GM10248 (cell line): Measurements from ENCODE around the gene NCOA3.

Source experiments
- CTCF ChIA-PET: fragments of 300-600 bp; sonication (Branson Sonifier 250); formaldehyde crosslinking; extraction: SDS; loops from one replicate; lab custom pipeline; 2021; ENCODE audit warnings: antibody characterized with exemption; lab: Yijun Ruan, JAX
- POLR2A ChIA-PET: fragments of 350-650 bp; sonication (Branson Sonifier 250); formaldehyde crosslinking; extraction: SDS; loops from one replicate; lab custom pipeline; 2020; ENCODE audit warnings: antibody characterized with exemption; lab: Yijun Ruan, JAX
- DNase-seq: peaks from one replicate; pipeline ENCODE4 v3.0.0; 2012; ENCODE audit errors: extremely low spot score
- TF ChIP-seq, protein P1 (sequence below): IDR thresholded peaks from 2 replicates; pipeline ENCODE4 v1.5.1; 2012; ENCODE audit warnings: mild to moderate bottlenecking, low read depth; ENCODE audit errors: extremely low read depth, missing control alignments, control extremely low read depth

NCOA3 gene

DNA sequence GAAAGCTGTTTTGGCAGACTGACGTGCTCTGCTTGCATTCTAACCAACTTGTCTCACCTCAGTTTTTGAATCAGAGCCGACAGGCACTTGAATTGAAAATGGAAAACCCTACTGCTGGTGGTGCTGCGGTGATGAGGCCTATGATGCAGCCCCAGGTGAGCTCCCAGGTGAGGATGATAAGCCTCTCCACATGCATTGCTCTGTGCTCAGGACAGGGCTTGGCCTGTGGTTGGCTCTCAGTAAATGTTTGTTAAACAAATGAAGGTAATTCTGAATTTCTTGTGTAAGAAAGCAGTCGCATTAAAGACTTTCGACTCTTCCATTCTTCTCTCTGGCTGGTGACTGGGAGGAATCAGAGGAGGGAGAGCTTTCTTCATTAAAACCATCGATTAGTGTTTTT is 147.3 kb downstream of the NCOA3 start:
- no peak for DNase-seq
- TF ChIP-seq, protein P1, sequence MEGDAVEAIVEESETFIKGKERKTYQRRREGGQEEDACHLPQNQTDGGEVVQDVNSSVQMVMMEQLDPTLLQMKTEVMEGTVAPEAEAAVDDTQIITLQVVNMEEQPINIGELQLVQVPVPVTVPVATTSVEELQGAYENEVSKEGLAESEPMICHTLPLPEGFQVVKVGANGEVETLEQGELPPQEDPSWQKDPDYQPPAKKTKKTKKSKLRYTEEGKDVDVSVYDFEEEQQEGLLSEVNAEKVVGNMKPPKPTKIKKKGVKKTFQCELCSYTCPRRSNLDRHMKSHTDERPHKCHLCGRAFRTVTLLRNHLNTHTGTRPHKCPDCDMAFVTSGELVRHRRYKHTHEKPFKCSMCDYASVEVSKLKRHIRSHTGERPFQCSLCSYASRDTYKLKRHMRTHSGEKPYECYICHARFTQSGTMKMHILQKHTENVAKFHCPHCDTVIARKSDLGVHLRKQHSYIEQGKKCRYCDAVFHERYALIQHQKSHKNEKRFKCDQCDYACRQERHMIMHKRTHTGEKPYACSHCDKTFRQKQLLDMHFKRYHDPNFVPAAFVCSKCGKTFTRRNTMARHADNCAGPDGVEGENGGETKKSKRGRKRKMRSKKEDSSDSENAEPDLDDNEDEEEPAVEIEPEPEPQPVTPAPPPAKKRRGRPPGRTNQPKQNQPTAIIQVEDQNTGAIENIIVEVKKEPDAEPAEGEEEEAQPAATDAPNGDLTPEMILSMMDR = no peak
- POLR2A ChIA-PET = no interaction called here
- CTCF ChIA-PET = interaction anchor here (1.5 to 4.4 kb wide), 2 partner anchors 7 to 14 kb away, joined by 4 to 23 read pairs; no protein-coding TSS in a partner anchor

DNA sequence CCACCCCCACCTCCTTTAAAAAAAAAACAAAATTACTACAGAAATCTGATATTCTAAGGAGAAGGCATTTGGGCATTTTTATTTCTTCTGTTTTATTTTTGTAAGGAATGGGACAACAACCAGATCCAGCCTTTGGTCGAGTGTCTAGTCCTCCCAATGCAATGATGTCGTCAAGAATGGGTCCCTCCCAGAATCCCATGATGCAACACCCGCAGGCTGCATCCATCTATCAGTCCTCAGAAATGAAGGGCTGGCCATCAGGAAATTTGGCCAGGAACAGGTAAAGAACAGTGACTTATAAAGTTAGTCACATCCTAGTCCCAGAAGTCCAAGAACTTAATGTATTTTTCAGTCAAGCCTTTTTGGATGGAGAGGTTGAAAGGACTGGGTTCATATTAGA is 150.6 kb downstream of the NCOA3 start:
- POLR2A ChIA-PET = no interaction called here
- no peak for DNase-seq
- TF ChIP-seq, protein P1 = no peak
- CTCF ChIA-PET = interaction anchor here (0.7 kb wide), 1 partner anchor 12 kb away, joined by 3 read pairs; no protein-coding TSS in a partner anchor

DNA sequence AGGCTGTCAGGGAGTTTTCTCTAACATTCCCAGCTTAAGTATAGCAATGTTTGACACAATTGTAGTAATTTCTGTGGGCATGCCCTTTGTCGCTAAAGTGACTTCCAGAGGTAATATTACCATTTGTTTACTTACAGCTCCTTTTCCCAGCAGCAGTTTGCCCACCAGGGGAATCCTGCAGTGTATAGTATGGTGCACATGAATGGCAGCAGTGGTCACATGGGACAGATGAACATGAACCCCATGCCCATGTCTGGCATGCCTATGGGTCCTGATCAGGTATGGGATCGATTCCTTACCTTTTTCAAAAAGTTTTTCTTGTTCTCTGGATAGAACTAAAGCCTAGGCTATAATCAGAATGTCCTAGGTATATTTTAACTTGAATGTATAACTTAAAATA is 151.1 kb downstream of the NCOA3 start:
- POLR2A ChIA-PET = no interaction called here
- TF ChIP-seq, protein P1 = no peak

DNA sequence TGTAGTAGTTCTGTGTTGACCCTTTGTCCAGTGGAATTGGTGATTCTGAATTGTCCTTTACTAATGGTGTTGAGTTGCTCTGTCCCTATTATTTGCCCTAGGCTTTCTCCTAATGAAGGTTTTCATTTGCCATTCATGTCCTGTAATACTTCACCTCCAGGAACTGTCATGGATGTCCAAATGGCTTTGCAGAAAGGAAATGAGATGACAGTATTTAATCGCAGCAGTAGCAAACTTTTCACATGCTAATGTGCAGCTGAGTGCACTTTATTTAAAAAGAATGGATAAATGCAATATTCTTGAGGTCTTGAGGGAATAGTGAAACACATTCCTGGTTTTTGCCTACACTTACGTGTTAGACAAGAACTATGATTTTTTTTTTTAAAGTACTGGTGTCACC is 152.2 kb downstream of the NCOA3 start:
- TF ChIP-seq, protein P1 = no peak
- no peak for DNase-seq
- POLR2A ChIA-PET = no interaction called here
- CTCF ChIA-PET = no interaction called here

More for the DNA sequence above, 151.1 kb downstream of the NCOA3 start:
- CTCF ChIA-PET = interaction anchor here (0.7 to 1.0 kb wide), 2 partner anchors 10 to 11 kb away, joined by 3 to 6 read pairs; no protein-coding TSS in a partner anchor
- no peak for DNase-seq

DNA sequence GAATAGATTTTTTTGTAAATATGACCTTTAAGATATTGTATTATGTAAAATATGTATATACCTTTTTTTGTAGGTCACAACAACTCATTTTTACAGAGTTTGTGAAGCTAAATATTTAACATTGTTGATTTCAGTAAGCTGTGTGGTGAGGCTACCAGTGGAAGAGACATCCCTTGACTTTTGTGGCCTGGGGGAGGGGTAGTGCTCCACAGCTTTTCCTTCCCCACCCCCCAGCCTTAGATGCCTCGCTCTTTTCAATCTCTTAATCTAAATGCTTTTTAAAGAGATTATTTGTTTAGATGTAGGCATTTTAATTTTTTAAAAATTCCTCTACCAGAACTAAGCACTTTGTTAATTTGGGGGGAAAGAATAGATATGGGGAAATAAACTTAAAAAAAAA is 152.7 kb downstream of the NCOA3 start:
- CTCF ChIA-PET = no interaction called here
- TF ChIP-seq, protein P1 = no peak

DNA sequence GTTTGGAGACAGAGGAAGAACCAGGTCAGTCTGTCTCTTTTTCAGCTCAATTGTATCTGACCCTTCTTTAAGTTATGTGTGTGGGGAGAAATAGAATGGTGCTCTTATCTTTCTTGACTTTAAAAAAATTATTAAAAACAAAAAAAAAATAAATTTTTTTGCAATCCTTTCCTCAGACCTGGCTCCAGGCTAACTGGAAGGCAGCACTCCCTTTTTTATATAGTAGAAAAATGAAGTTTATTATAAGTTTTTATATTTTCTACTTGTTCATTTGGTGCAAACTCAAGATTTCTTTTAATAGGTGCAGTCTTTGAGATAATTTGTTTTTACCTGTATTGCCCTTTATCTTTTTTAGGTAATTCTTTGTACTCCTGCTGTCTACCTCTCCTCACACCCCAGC is 153.9 kb downstream of the NCOA3 start:
- DNase-seq = no peak
- POLR2A ChIA-PET = no interaction called here
- TF ChIP-seq, protein P1 = no peak
- CTCF ChIA-PET = no interaction called here

More for the DNA sequence above, 152.7 kb downstream of the NCOA3 start:
- no peak for DNase-seq
- POLR2A ChIA-PET = no interaction called here
